Esophagus muscularis mucosa (tissue), 4 donors: ENCODE results near the gene MIER3.

Source experiments
- CTCF ChIP-seq, 3 experiments: fragments of 200-600 bp in 2 of 3; fragments of 450-650 bp in 1 of 3; sonication (generic) in 2 of 3; IDR thresholded peaks; one replicate each; pipeline ENCODE4 v1.5.1; 2017 to 2019; ENCODE audit warnings: antibody characterized with exemption in 3 of 3, mild to moderate bottlenecking in 2 of 3, moderate library complexity in 1 of 3
- EP300 ChIP-seq: sonication (generic); formaldehyde crosslinking; IDR thresholded peaks from one replicate; pipeline ENCODE4 v1.6.1; 2017; ENCODE audit warnings: antibody characterized with exemption
- POLR2A ChIP-seq: fragments of 450-650 bp; IDR thresholded peaks from one replicate; pipeline ENCODE4 v1.6.1; 2017; ENCODE audit warnings: antibody characterized with exemption, moderate library complexity, mild to moderate bottlenecking, low read depth

GRCh38 chr5:56987171-56987570 is 35.2 kb upstream of the MIER3 start:
- no peak for TF ChIP-seq CTCF (IDR thresholded peaks at IDR 0.05)
- TF ChIP-seq EP300: no peak
- no peak for TF ChIP-seq POLR2A
